ENCODE measurements around the gene TTF2. TPM values are rescaled to one million over a fixed set of nuclear protein-coding genes. Genes with fewer than 3 reads are reported as not detected.
A peak's percentile ranks its signal among the peaks of the same experiment; 100 is the strongest.

TTF2 gene
- total RNA-seq, result 10 to 100 TPM; 11.2 to 11.6 TPM

DNA sequence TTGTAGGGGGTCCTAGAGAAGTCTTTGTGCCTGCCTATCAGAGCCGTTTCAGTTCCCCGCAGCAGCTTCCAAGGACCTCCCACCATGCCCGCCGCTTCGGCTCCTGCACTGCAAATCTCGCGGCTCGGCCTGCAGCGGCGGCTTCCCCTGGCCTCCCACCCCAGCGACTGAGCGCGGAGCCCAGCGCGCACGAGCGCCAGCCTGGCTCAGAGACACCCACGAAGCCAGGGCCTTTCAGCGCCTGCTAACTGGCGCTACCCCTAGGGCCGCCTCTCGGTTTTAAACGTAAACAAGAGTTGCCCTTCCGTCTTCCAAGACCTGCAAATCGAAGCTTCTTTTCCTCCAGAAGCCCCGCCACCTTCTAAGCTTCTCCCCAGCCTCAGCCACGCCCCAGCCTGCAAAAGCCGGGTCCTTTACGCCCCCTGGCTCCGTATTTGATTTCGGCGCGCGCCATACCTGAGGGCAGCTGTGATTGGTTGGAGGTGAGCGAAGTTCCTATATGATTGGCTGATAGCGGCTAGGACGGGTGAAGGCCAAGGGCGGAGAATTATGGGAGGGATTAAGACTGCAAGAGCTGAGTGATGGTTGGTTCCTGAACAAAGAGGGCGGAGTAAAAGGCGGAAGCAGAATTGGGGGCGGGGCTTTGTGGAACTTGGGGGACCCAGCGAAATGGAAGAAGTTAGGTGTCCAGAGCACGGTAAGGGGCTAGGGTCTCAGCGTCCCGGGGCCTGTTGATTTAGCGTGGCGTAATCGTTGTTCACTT is at the start of gene TTF2:
Gene TTF2, plus strand, starts transcription at position 649 of the 763 bp plus-strand sequence. Its CDS starts 21 bp downstream, at position 670.
- Histone ChIP-seq H3K36me3 (no peaks in the 10 kb centered on the region), H3K27me3 (replicated peaks; ENCODE audit: insufficient read depth) (no peaks in the 10 kb centered on the region), H3K9me3 (no peaks in the 10 kb centered on the region), H3K4me1 (replicated peaks) (no peaks in the 10 kb centered on the region), H3K27ac (peak within 1 kb of the TSS; percentile 51 to 71), H3K4me3 (peak within 1 kb of the TSS; percentile 54 to 58)
- intact Hi-C loops (cut with DNase I), result loop anchor here (5.0 to 10.0 kb wide), 3 partner anchors 203 to 445 kb away; no protein-coding TSS in a partner anchor
- TF ChIP-seq POLR2A (IDR thresholded peaks at IDR 0.05) (peak; percentile 41), CTCF (IDR thresholded peaks at IDR 0.05) (peak in 3 of 4 experiments; percentile 46 to 67 (median 55)), POLR2AphosphoS5 (IDR thresholded peaks at IDR 0.05) (peak; percentile 91)
- DNase-seq (ENCODE audit: low spot score), result peak; percentile 96
- WGBS, result under 1% methylated on average over 46 of the region's 48 CpGs

- intact Hi-C loops (cut with DNase I), result no loop called here
- no peaks in the 10 kb centered on the region for H3K27me3 ChIP-seq (replicated peaks; ENCODE audit: insufficient read depth)
- H3K4me1 ChIP-seq (replicated peaks), result no peaks in the 10 kb centered on the region
- no peaks in the 10 kb centered on the region for H3K9me3 ChIP-seq
- no peaks in the 10 kb centered on the region for H3K36me3 ChIP-seq
- no peak overlapping the region for H3K27ac ChIP-seq
- DNase-seq (ENCODE audit: low spot score), result no peak
- TF ChIP-seq CTCF (IDR thresholded peaks at IDR 0.05) (no peak), POLR2A (IDR thresholded peaks at IDR 0.05) (no peak), POLR2AphosphoS5 (IDR thresholded peaks at IDR 0.05) (no peak)
- H3K4me3 ChIP-seq, result no peak overlapping the region
- WGBS, result 100% methylated on average over 3 of the region's 3 CpGs
These were observed 48.8 kb upstream of the TTF2 start for GRCh38 chr1:117011334-117011733.

DNA sequence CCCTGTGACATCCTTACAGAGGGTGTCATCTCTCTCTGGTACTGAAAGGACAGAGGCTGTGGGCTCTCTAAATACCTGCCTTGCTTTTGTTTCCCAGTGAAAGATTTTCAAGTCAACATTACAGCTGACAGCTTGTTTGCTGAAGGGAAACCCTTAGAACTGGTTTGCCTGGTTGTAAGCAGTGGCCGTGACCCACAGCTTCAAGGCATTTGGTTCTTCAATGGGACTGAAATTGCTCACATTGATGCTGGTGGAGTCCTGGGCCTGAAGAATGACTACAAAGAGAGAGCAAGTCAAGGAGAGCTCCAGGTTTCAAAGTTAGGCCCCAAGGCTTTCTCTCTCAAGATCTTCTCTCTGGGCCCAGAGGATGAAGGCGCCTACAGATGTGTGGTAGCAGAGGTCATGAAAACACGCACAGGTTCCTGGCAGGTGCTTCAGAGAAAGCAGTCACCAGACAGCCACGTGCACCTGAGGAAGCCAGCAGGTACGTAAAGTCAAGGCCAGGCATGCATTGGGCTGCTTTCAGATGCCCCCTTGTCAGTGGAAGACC is 46.7 kb upstream of the TTF2 start:
- TF ChIP-seq CTCF (IDR thresholded peaks at IDR 0.05) (no peak), POLR2AphosphoS5 (IDR thresholded peaks at IDR 0.05) (peak; percentile 67), POLR2A (IDR thresholded peaks at IDR 0.05) (no peak)
- DNase-seq (ENCODE audit: low spot score), result peak; percentile 59
- Histone ChIP-seq H3K36me3 (no peaks in the 10 kb centered on the region), H3K27ac (peak overlapping the region in 1 of 2 donors; percentile 2), H3K27me3 (replicated peaks; ENCODE audit: insufficient read depth) (no peaks in the 10 kb centered on the region), H3K4me1 (replicated peaks) (no peaks in the 10 kb centered on the region), H3K4me3 (no peak overlapping the region), H3K9me3 (no peaks in the 10 kb centered on the region)
- intact Hi-C loops (cut with DNase I), result no loop called here
- WGBS, result 71% methylated on average over 5 of the region's 5 CpGs

DNA sequence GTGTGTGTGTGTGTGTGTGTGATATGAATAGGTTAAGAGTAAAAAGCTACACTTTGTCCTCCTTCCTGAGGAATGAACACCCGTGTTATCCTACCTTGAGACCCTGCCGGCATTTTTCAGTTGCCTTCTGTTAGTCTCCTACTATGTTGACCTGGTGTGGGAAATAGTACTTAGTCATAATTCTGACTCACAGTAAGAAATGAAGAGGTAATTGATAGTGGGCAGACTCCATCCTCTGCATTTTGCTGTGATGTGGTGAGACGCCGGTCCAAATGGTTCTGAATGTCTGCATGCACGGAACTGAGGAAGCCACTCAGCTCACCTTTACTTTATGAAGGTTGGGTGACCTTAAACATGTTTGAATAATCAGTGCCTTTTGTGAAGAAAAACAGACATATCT is 45.9 kb upstream of the TTF2 start:
- intact Hi-C loops (cut with DNase I), result no loop called here
- Histone ChIP-seq H3K27ac (no peak overlapping the region), H3K27me3 (replicated peaks; ENCODE audit: insufficient read depth) (no peaks in the 10 kb centered on the region), H3K4me1 (replicated peaks) (no peaks in the 10 kb centered on the region), H3K9me3 (no peaks in the 10 kb centered on the region), H3K36me3 (no peaks in the 10 kb centered on the region), H3K4me3 (no peak overlapping the region)
- DNase-seq (ENCODE audit: low spot score), result no peak
- TF ChIP-seq POLR2AphosphoS5 (IDR thresholded peaks at IDR 0.05) (no peak), POLR2A (IDR thresholded peaks at IDR 0.05) (no peak), CTCF (IDR thresholded peaks at IDR 0.05) (no peak)
- WGBS, result 97% methylated on average over 5 of the region's 5 CpGs
